ENCODE results near the gene HDAC8.

- TF ChIP-seq, protein P1, sequence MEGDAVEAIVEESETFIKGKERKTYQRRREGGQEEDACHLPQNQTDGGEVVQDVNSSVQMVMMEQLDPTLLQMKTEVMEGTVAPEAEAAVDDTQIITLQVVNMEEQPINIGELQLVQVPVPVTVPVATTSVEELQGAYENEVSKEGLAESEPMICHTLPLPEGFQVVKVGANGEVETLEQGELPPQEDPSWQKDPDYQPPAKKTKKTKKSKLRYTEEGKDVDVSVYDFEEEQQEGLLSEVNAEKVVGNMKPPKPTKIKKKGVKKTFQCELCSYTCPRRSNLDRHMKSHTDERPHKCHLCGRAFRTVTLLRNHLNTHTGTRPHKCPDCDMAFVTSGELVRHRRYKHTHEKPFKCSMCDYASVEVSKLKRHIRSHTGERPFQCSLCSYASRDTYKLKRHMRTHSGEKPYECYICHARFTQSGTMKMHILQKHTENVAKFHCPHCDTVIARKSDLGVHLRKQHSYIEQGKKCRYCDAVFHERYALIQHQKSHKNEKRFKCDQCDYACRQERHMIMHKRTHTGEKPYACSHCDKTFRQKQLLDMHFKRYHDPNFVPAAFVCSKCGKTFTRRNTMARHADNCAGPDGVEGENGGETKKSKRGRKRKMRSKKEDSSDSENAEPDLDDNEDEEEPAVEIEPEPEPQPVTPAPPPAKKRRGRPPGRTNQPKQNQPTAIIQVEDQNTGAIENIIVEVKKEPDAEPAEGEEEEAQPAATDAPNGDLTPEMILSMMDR (conservative IDR thresholded peaks at IDR 0.05; ENCODE audit: low read length): no peak
- no peak for TF ChIP-seq EZH2phosphoT487 (IDR thresholded peaks at IDR 0.05; ENCODE audit: borderline replicate concordance, low read depth, low read length)
Measured at GRCh38 chrX:72314881-72315280, 257.8 kb downstream of the HDAC8 start.

Measured in OCI-LY7 (cell line).